Karpas-422 (cell line): Measurements from ENCODE around the gene MLLT3. TPM values are rescaled to one million over a fixed set of nuclear protein-coding genes. Genes with fewer than 3 reads are reported as not detected.
"Not testable (repeated sequence)": the region's sequence is repeated elsewhere in the genome, so short reads cannot be mapped to it uniquely, and the experiment has no call there.

Experiments used
- DNase-seq: peaks from one replicate; pipeline ENCODE4 v3.0.0-alpha.2; 2015
- H2AFZ ChIP-seq: fragments of 200-600 bp; sonication (generic); 2 replicates; pipeline ENCODE4 v1.6.1; 2014; ENCODE audit warnings: antibody characterized with exemption, low read length, mixed read lengths
- H3K27ac ChIP-seq: fragments of 200-600 bp; sonication (generic); 2 replicates; pipeline ENCODE4 v1.5.1; 2014; ENCODE audit warnings: mild to moderate bottlenecking, low read length, moderate library complexity
- H3K27me3 ChIP-seq: fragments of 200-600 bp; sonication (generic); 2 replicates; pipeline ENCODE4 v1.6.1; 2014; ENCODE audit warnings: low read length, mixed read lengths
- H3K36me3 ChIP-seq: fragments of 200-600 bp; sonication (generic); 2 replicates; pipeline ENCODE4 v1.6.1; 2014; ENCODE audit warnings: low read length, mixed read lengths; ENCODE audit not compliant: insufficient read depth
- H3K4me1 ChIP-seq: fragments of 200-600 bp; sonication (generic); 2 replicates; pipeline ENCODE4 v1.6.1; 2014; ENCODE audit warnings: mild to moderate bottlenecking, low read length, mixed read lengths
- H3K4me2 ChIP-seq: fragments of 200-600 bp; sonication (generic); 2 replicates; pipeline ENCODE4 v1.6.1; 2014; ENCODE audit warnings: low read length, low read depth, mild to moderate bottlenecking; ENCODE audit not compliant: poor library complexity, severe bottlenecking
- H3K4me3 ChIP-seq: fragments of 200-600 bp; sonication (generic); 2 replicates; pipeline ENCODE4 v1.5.1; 2014; ENCODE audit warnings: mild to moderate bottlenecking, antibody characterized with exemption, low read length, mixed read lengths
- H3K79me2 ChIP-seq: fragments of 200-600 bp; sonication (generic); 2 replicates; pipeline ENCODE4 v1.6.1; 2014; ENCODE audit warnings: mild to moderate bottlenecking, low read length, mixed read lengths
- H3K9ac ChIP-seq: fragments of 200-600 bp; sonication (generic); 2 replicates; pipeline ENCODE4 v1.6.0; 2014; ENCODE audit warnings: low read length
- H3K9me2 ChIP-seq: fragments of 200-600 bp; sonication (generic), shearing (Covaris generic); replicated peaks from 2 replicates; pipeline ENCODE4 v1.6.0; 2014; ENCODE audit warnings: mild to moderate bottlenecking, low read length, moderate library complexity; ENCODE audit not compliant: insufficient read depth
- H3K9me3 ChIP-seq: fragments of 300-700, 200-600 bp; sonication (generic); 2 replicates; pipeline ENCODE4 v1.6.1; 2014; ENCODE audit warnings: low read length, mixed read lengths
- H4K20me1 ChIP-seq: fragments of 200-600 bp; sonication (generic); 2 replicates; pipeline ENCODE4 v1.6.1; 2014; ENCODE audit warnings: mild to moderate bottlenecking, antibody characterized with exemption, low read length, low read depth; ENCODE audit not compliant: insufficient read depth
- total RNA-seq: library from RNA; depleted of rRNA; stranded (reverse); fragments of >200 nt; shearing (Covaris generic); gene quantifications from 2 replicates; pipeline ENCODE4 v1.2.3, GENCODE V29; 2014; ENCODE audit warnings: low replicate concordance

Gene MLLT3
- total RNA-seq, 1 experiment from 2014 or later = 5.8 TPM

- H3K36me3 ChIP-seq, H3K9me2 ChIP-seq, H3K9me3 ChIP-seq: not testable (repeated sequence)
Measured at GRCh38 chr9:20583088-20583487, 39.2 kb downstream of the MLLT3 start.

GRCh38 chr9:20582150-20582549 lies 40.1 kb downstream of the MLLT3 start:
- no peak for DNase-seq
- Histone ChIP-seq H3K4me3 (no peak overlapping the region), H3K27me3 (no peaks in the 10 kb centered on the region), H3K4me2 (no peak overlapping the region), H3K4me1 (no peaks in the 10 kb centered on the region; the same call in 1 of the 2 replicates), H3K9ac (no peak overlapping the region), H2AFZ (no peak overlapping the region), H3K36me3 (no peaks in the 10 kb centered on the region), H4K20me1 (no peaks in the 10 kb centered on the region), H3K9me2 (no peaks in the 10 kb centered on the region), H3K9me3 (no peaks in the 10 kb centered on the region), H3K27ac (no peak overlapping the region), H3K79me2 (no peaks in the 10 kb centered on the region)

More at GRCh38 chr9:20583088-20583487, 39.2 kb downstream of the MLLT3 start:
- not testable (repeated sequence) for H2AFZ ChIP-seq, H3K27me3 ChIP-seq, H3K27ac ChIP-seq, H3K4me1 ChIP-seq, H3K79me2 ChIP-seq, H3K4me2 ChIP-seq, H3K4me3 ChIP-seq, H3K9ac ChIP-seq, H4K20me1 ChIP-seq, DNase-seq

DNA sequence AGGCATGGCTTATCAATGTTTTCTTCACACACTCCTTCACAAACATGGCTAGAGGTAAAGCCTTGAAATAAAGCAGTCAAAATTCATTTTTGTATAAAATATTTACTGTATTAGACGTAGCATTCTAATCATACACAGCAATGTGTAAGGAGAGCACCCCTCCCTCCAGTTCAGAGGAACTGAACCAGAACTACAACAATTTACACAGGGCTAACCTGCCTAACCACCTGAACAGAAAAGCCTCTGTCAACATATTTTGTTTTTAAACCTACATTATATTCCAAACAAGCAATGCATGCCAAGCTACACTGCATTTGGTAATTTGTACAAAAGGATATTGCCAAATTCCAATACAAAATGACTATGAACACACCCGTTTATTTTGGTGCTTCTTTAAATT lies 41.6 kb downstream of the MLLT3 start:
- H3K4me3 ChIP-seq = no peak overlapping the region
- no peaks in the 10 kb centered on the region for H4K20me1 ChIP-seq
- no peak overlapping the region for H3K9ac ChIP-seq
- no peaks in the 10 kb centered on the region for H3K9me2 ChIP-seq
- H3K79me2 ChIP-seq = no peaks in the 10 kb centered on the region
- H3K4me1 ChIP-seq = no peaks in the 10 kb centered on the region; the same call in 1 of the 2 replicates
- no peaks in the 10 kb centered on the region; the same call in 1 of the 2 replicates for H3K9me3 ChIP-seq
- H3K27me3 ChIP-seq = no peaks in the 10 kb centered on the region
- H2AFZ ChIP-seq = no peak overlapping the region
- no peak overlapping the region for H3K4me2 ChIP-seq
- no peak for DNase-seq
- no peaks in the 10 kb centered on the region for H3K36me3 ChIP-seq
- no peak overlapping the region for H3K27ac ChIP-seq

- no peak overlapping the region for H3K4me3 ChIP-seq
- no peaks in the 10 kb centered on the region; the same call in 1 of the 2 replicates for H3K9me3 ChIP-seq
- no peak for DNase-seq
- no peaks in the 10 kb centered on the region for H3K79me2 ChIP-seq
- H3K4me1 ChIP-seq = no peaks in the 10 kb centered on the region; the same call in 1 of the 2 replicates
- H3K27ac ChIP-seq = no peak overlapping the region
- no peaks in the 10 kb centered on the region for H3K9me2 ChIP-seq
- no peaks in the 10 kb centered on the region for H3K27me3 ChIP-seq
- no peak overlapping the region for H3K9ac ChIP-seq
- no peaks in the 10 kb centered on the region for H4K20me1 ChIP-seq
- no peaks in the 10 kb centered on the region for H3K36me3 ChIP-seq
- no peak overlapping the region for H3K4me2 ChIP-seq
- no peak overlapping the region for H2AFZ ChIP-seq
Measured at GRCh38 chr9:20579524-20580314, 42.6 kb downstream of the MLLT3 start.

DNA sequence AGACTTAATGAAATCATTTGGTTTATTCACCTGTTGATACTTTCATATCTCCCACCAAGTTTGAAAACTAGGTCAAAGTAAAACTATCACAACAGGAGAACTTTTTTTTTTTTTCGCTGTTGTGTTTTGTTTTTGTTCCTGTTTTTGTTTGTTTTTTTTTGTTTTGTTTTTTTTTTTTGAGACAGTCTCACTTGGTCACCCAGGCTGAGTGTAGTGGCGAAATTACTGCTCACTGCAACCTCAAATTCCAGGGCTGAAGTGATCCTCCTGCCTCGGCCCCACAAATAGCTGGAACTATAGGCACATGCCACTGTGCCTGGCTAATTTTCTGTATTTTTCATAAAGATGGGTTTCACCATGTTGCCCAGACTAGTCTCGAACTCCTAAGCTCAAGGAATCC lies 49.3 kb downstream of the MLLT3 start:
- DNase-seq = no peak
- H3K9me2 ChIP-seq = no peaks in the 10 kb centered on the region
- no peak overlapping the region for H3K4me2 ChIP-seq
- no peak overlapping the region for H3K9ac ChIP-seq
- no peaks in the 10 kb centered on the region for H3K36me3 ChIP-seq
- H3K4me3 ChIP-seq = no peak overlapping the region
- no peaks in the 10 kb centered on the region for H3K4me1 ChIP-seq
- peaks cover 7% of the 10 kb centered on the region; the same call in 1 of the 2 replicates for H4K20me1 ChIP-seq
- no peaks in the 10 kb centered on the region; the same call in 1 of the 2 replicates for H3K9me3 ChIP-seq
- no peaks in the 10 kb centered on the region for H3K27me3 ChIP-seq
- no peaks in the 10 kb centered on the region for H3K79me2 ChIP-seq
- H3K27ac ChIP-seq = no peak overlapping the region
- H2AFZ ChIP-seq = no peak overlapping the region

GRCh38 chr9:20570756-20571155 lies 51.5 kb downstream of the MLLT3 start:
- no peaks in the 10 kb centered on the region for H3K4me1 ChIP-seq
- no peak overlapping the region for H3K9ac ChIP-seq
- H3K4me2 ChIP-seq = no peak overlapping the region
- no peak overlapping the region for H3K4me3 ChIP-seq
- no peaks in the 10 kb centered on the region; the same call in 1 of the 2 replicates for H3K9me3 ChIP-seq
- peaks cover 10% of the 10 kb centered on the region; the same call in 1 of the 2 replicates for H4K20me1 ChIP-seq
- H3K36me3 ChIP-seq = no peaks in the 10 kb centered on the region
- no peak overlapping the region for H2AFZ ChIP-seq
- DNase-seq = no peak
- H3K9me2 ChIP-seq = no peaks in the 10 kb centered on the region
- H3K27me3 ChIP-seq = no peaks in the 10 kb centered on the region
- no peak overlapping the region for H3K27ac ChIP-seq
- H3K79me2 ChIP-seq = no peaks in the 10 kb centered on the region

DNA sequence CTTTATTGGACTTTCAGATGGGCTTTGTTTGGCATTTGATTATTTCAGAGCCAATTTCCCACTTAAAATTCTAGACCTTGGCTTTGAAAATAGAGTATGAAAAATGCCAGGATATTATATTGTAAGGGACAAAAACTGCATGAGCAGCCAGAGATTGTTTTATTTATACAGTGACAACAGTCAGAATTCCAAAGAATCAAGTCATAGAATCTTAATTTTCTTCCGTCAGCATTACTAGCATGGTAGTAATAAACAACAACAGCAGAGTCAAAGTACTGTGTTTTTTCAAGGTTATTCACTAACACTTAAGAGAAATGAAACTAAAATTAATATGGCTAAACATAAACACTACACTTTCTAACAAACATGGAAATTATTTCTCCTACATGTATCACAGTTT lies 52.2 kb downstream of the MLLT3 start:
- DNase-seq = no peak
- H3K9ac ChIP-seq = no peak overlapping the region
- H3K27me3 ChIP-seq = no peaks in the 10 kb centered on the region
- H4K20me1 ChIP-seq = peaks cover 12% of the 10 kb centered on the region
- H3K9me3 ChIP-seq = no peaks in the 10 kb centered on the region
- no peaks in the 10 kb centered on the region for H3K9me2 ChIP-seq
- no peak overlapping the region for H2AFZ ChIP-seq
- no peaks in the 10 kb centered on the region for H3K79me2 ChIP-seq
- H3K36me3 ChIP-seq = no peaks in the 10 kb centered on the region
- no peak overlapping the region for H3K27ac ChIP-seq
- H3K4me1 ChIP-seq = peaks cover 4% of the 10 kb centered on the region
- no peak overlapping the region for H3K4me2 ChIP-seq
- no peak overlapping the region for H3K4me3 ChIP-seq

- Histone ChIP-seq H3K27me3 (no peaks in the 10 kb centered on the region), H3K4me3 (no peak overlapping the region), H3K27ac (no peak overlapping the region), H3K79me2 (no peaks in the 10 kb centered on the region), H3K9me2 (no peaks in the 10 kb centered on the region), H4K20me1 (peaks cover 18% of the 10 kb centered on the region), H3K9me3 (no peaks in the 10 kb centered on the region), H2AFZ (no peak overlapping the region), H3K4me2 (no peak overlapping the region), H3K36me3 (no peaks in the 10 kb centered on the region), H3K9ac (no peak overlapping the region), H3K4me1 (peaks cover 10% of the 10 kb centered on the region)
- no peak for DNase-seq
Measured at GRCh38 chr9:20569525-20569924, 52.8 kb downstream of the MLLT3 start.
